PC-3 (cell line): ENCODE measurements around the gene FOXN3. TPM values are rescaled to one million over a fixed set of nuclear protein-coding genes. Genes with fewer than 3 reads are reported as not detected.

Experiments used
- ATAC-seq: fragments of 200-7000 bp; cut with Tn5 transposase; 2 replicates; pipeline ENCODE4 v1.9.1; 2020; ENCODE audit warnings: mild to moderate bottlenecking, moderate library complexity
- BruUV-seq: library from RNA; stranded (reverse); fragments of 400-500 nt; replicated peaks from 2 replicates; lab custom pipeline; 2021; lab: Mats Ljungman, UMichigan
- CTCF ChIA-PET: fragments of 300-600 bp; sonication (Branson Sonifier 250); formaldehyde crosslinking; loops from one replicate; lab custom pipeline; 2022; ENCODE audit warnings: antibody characterized with exemption; lab: Charles Lee
- POLR2A ChIA-PET: fragments of 300-600 bp; sonication (Branson Sonifier 250); formaldehyde crosslinking; loops from one replicate; lab custom pipeline; 2022; ENCODE audit warnings: antibody characterized with exemption; ENCODE audit not compliant: unreplicated experiment; lab: Charles Lee
- DNase-seq: peaks from one replicate; pipeline ENCODE4 v3.0.0-alpha.2; 2015
- H2AFZ ChIP-seq: fragments of 300-600 bp; sonication (generic); 2 replicates; pipeline ENCODE4 v1.6.0; 2016; ENCODE audit warnings: antibody characterized with exemption, low read length
- H3F3A ChIP-seq: fragments of 300-600 bp; sonication (generic); one replicate; pipeline ENCODE4 v1.6.0; 2017; ENCODE audit warnings: antibody characterized with exemption, low read length, control low read depth, mild to moderate bottlenecking; ENCODE audit not compliant: unreplicated experiment
- H3K27ac ChIP-seq: fragments of 300-600 bp; sonication (generic); 2 replicates; pipeline ENCODE4 v1.5.1; 2016; ENCODE audit warnings: mild to moderate bottlenecking, low read length
- H3K27me3 ChIP-seq: fragments of 300-600 bp; sonication (generic); 2 replicates; pipeline ENCODE4 v1.6.1; 2016; ENCODE audit warnings: low read length, mixed read lengths
- H3K36me3 ChIP-seq: fragments of 300-600 bp; sonication (generic); 2 replicates; pipeline ENCODE4 v1.6.1; 2016; ENCODE audit warnings: low read depth, mixed run types, low read length, mixed read lengths
- H3K4me1 ChIP-seq: fragments of 300-600 bp; sonication (generic); 2 replicates; pipeline ENCODE4 v1.5.1; 2016; ENCODE audit warnings: low read length; ENCODE audit not compliant: insufficient read depth
- H3K4me2 ChIP-seq: fragments of 300-600 bp; sonication (generic); 2 replicates; pipeline ENCODE4 v1.6.0; 2016; ENCODE audit warnings: low read length
- H3K4me3 ChIP-seq: fragments of 300-600 bp; sonication (generic); 2 replicates; pipeline ENCODE4 v1.5.1; 2016; ENCODE audit warnings: mild to moderate bottlenecking, low read length, mixed read lengths
- H3K79me2 ChIP-seq: fragments of 300-600 bp; sonication (generic); 2 replicates; pipeline ENCODE4 v1.6.1; 2017; ENCODE audit warnings: low read length, mixed read lengths
- H3K9ac ChIP-seq: fragments of 300-600 bp; sonication (generic); 2 replicates; pipeline ENCODE4 v1.6.0; 2016; ENCODE audit warnings: mild to moderate bottlenecking, low read length
- H3K9me2 ChIP-seq: fragments of 300-600 bp; sonication (generic); replicated peaks from 2 replicates; pipeline ENCODE4 v1.6.1; 2016; ENCODE audit warnings: mixed run types, low read length, mixed read lengths
- H3K9me3 ChIP-seq: fragments of 300-600 bp; sonication (generic); 2 replicates; pipeline ENCODE4 v1.6.1; 2016; ENCODE audit warnings: low read length, mixed read lengths
- H4K20me1 ChIP-seq: fragments of 300-600 bp; sonication (generic); 2 replicates; pipeline ENCODE4 v1.6.1; 2016; ENCODE audit warnings: low read length, mixed read lengths
- EZH2 ChIP-seq: fragments of 300-600 bp; sonication (generic); IDR thresholded peaks from one replicate; pipeline ENCODE4 v1.6.1; 2017; ENCODE audit warnings: antibody characterized with exemption, mild to moderate bottlenecking, low read length; ENCODE audit not compliant: unreplicated experiment
- EZH2phosphoT487 ChIP-seq: fragments of 300-600 bp; sonication (generic); IDR thresholded peaks from 2 replicates; pipeline ENCODE4 v1.6.1; 2018; ENCODE audit warnings: mild to moderate bottlenecking, antibody characterized with exemption, low read length, borderline replicate concordance
- intact Hi-C: fragments of 100-400 bp; cut with micrococcal nuclease; formaldehyde crosslinking; loops from 2 replicates; pipeline ENCODE4 v1.9.0; 2023
- total RNA-seq: library from RNA; depleted of rRNA; stranded (reverse); fragments of >200 nt; gene quantifications from 2 replicates; pipeline ENCODE4 v1.2.3, GENCODE V29; 2014
- TF ChIP-seq, protein P1 (sequence below): fragments of 300-600 bp; sonication (generic); conservative IDR thresholded peaks from 2 replicates; pipeline ENCODE4 v1.5.1; 2017; ENCODE audit warnings: antibody characterized with exemption, low read depth, mild to moderate bottlenecking, low read length

FOXN3 gene
- total RNA-seq, 1 experiment from 2014 or later = 13.3 TPM

DNA sequence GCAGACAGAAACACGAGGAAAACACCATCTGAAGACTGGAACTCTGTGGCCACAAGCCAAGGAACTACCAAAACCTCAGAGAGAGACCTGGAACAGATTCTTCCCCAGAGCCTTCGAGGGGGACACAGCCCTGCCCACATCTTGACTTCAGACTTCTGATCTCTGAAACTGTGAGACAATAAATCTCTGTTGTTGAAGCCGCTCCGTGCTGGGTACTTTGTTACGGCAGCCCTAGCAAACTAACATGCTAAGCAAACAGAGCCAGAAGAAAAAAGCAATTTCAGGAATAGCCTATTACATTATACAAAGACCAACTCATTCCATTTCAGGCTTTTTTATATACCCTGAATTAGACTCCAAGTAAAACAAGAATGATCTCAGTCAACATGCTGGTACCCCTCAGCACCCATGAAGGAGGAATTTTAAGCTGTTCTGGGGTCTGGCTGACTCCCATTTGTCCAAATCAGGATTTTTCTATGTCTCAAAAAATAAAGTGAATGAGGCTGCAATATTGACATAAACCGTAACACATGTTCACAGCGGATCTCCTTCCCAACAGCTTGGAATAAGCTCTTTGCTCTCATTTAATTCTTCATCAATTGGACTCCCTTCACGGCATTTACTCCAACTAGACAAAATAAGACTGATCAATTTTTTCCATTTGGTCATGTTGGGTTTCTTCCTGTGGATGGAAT is 190.1 kb downstream of the FOXN3 start:
- Histone ChIP-seq H3K4me1 (no peaks in the 10 kb centered on the region), H3K27me3 (no peaks in the 10 kb centered on the region), H3K27ac (no peak overlapping the region), H3F3A (no peaks in the 10 kb centered on the region), H3K79me2 (no peaks in the 10 kb centered on the region), H3K36me3 (no peaks in the 10 kb centered on the region), H3K9me2 (no peaks in the 10 kb centered on the region), H3K4me2 (no peak overlapping the region), H3K9me3 (no peaks in the 10 kb centered on the region), H3K9ac (no peak overlapping the region), H4K20me1 (no peaks in the 10 kb centered on the region), H3K4me3 (no peak overlapping the region), H2AFZ (no peak overlapping the region)
- DNase-seq (no peak), ATAC-seq (no peak)
- ChIA-PET POLR2A (no interaction called here), CTCF (no interaction called here)
- intact Hi-C loops = no loop called here
- no TSS peak for BruUV-seq
- TF ChIP-seq, protein P1, sequence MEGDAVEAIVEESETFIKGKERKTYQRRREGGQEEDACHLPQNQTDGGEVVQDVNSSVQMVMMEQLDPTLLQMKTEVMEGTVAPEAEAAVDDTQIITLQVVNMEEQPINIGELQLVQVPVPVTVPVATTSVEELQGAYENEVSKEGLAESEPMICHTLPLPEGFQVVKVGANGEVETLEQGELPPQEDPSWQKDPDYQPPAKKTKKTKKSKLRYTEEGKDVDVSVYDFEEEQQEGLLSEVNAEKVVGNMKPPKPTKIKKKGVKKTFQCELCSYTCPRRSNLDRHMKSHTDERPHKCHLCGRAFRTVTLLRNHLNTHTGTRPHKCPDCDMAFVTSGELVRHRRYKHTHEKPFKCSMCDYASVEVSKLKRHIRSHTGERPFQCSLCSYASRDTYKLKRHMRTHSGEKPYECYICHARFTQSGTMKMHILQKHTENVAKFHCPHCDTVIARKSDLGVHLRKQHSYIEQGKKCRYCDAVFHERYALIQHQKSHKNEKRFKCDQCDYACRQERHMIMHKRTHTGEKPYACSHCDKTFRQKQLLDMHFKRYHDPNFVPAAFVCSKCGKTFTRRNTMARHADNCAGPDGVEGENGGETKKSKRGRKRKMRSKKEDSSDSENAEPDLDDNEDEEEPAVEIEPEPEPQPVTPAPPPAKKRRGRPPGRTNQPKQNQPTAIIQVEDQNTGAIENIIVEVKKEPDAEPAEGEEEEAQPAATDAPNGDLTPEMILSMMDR = no peak
- no peak for TF ChIP-seq EZH2
- TF ChIP-seq EZH2phosphoT487 = no peak

DNA sequence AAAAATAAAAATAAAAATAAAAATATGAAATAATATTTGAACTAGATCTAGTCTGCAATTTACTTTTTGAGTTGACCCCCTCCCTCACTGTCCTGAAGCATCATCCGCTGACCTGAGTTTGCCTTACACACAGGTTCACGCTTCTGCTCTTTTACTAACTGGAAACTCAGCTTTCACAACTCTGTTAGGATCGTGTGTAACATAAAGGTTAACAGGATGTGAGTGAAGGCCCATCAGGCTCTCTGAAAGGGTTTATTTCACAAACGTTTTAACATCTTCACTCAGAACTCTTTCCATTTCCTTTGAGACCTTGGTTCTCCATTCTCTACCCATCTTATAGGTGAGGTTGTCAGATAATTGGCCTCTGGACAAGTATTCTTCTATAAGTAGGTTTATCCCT is 191.4 kb downstream of the FOXN3 start:
- Histone ChIP-seq H4K20me1 (no peaks in the 10 kb centered on the region), H2AFZ (no peak overlapping the region), H3K27ac (no peak overlapping the region), H3K4me2 (no peak overlapping the region), H3F3A (no peaks in the 10 kb centered on the region), H3K4me1 (no peaks in the 10 kb centered on the region), H3K27me3 (no peaks in the 10 kb centered on the region), H3K9me2 (no peaks in the 10 kb centered on the region), H3K4me3 (no peak overlapping the region), H3K9me3 (no peaks in the 10 kb centered on the region), H3K79me2 (no peaks in the 10 kb centered on the region), H3K9ac (no peak overlapping the region), H3K36me3 (no peaks in the 10 kb centered on the region)
- ChIA-PET POLR2A (no interaction called here), CTCF (no interaction called here)
- ATAC-seq (no peak), DNase-seq (no peak)
- no TSS peak for BruUV-seq
- intact Hi-C loops = no loop called here
- TF ChIP-seq, protein P1 = no peak

DNA sequence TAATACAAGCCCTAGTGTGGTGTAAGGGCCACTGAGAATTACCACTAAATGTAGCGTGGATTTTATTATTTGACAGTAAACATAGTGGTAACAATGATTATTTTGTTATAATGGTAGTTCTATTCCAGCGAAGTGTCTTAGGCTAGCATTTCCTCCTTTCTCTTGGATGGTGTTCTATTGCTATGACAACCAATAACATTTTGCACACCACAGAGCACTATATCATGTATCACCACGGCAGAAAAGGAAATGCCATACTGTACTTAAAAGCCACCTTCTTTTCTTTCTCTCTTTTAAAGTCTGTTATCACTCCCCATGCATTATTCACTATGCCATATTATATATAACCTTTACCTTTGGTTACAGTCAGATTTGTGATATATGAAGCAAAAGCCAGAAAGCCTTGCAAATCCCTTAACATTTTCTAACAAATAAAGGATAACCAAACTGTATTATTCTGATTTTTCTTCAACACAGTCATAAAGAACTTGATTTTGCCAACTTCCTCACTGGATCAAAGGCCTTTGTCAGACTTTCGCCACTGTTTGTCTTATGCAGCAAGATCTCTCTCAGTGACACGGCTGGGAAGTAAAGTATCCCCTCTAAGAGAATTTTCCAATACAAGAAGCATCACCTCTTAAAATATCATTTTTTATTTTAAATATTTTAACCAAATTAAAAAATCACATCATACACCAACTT is 195.8 kb downstream of the FOXN3 start:
- H3K9ac ChIP-seq = no peak overlapping the region
- peak; percentile 20 for DNase-seq
- intact Hi-C loops = loop anchor here (2.0 kb wide), 1 partner anchor 180 kb away; no protein-coding TSS in a partner anchor
- no peaks in the 10 kb centered on the region for H3K79me2 ChIP-seq
- ChIA-PET POLR2A (no interaction called here), CTCF (no interaction called here)
- no peaks in the 10 kb centered on the region for H3K4me1 ChIP-seq
- TF ChIP-seq EZH2phosphoT487 = no peak
- TF ChIP-seq, protein P1 = no peak
- no peak for TF ChIP-seq EZH2
- BruUV-seq = no TSS peak
- ATAC-seq = peak; percentile 81
- no peak overlapping the region for H3K27ac ChIP-seq
- H2AFZ ChIP-seq = no peak overlapping the region
- no peaks in the 10 kb centered on the region for H3K9me3 ChIP-seq
- H3K4me2 ChIP-seq = no peak overlapping the region
- H3K9me2 ChIP-seq = no peaks in the 10 kb centered on the region
- H3K27me3 ChIP-seq = no peaks in the 10 kb centered on the region
- no peaks in the 10 kb centered on the region for H3F3A ChIP-seq
- H3K4me3 ChIP-seq = no peak overlapping the region
- no peaks in the 10 kb centered on the region for H3K36me3 ChIP-seq
- H4K20me1 ChIP-seq = no peaks in the 10 kb centered on the region
